IMR-90 (cell line): ENCODE results near the gene NSA2. TPM values are rescaled to one million over a fixed set of nuclear protein-coding genes. Genes with fewer than 3 reads are reported as not detected.
A peak's percentile ranks its signal among the peaks of the same experiment; 100 is the strongest.

Experiments
- ATAC-seq: fragments of 200-7000 bp; cut with Tn5 transposase; 2 replicates; pipeline ENCODE4 v1.9.1; 2020; ENCODE audit warnings: low read depth, mild to moderate bottlenecking, moderate library complexity
- BruUV-seq: library from RNA; stranded (reverse); fragments of 400-500 nt; replicated peaks from 2 replicates; lab custom pipeline; 2021; lab: Mats Ljungman, UMichigan
- CTCF ChIA-PET: fragments of 300-600 bp; formaldehyde crosslinking; extraction: SDS; loops from one replicate; lab custom pipeline; 2021; ENCODE audit warnings: antibody characterized with exemption; lab: Yijun Ruan, JAX
- POLR2A ChIA-PET: fragments of 300-600 bp; sonication (Branson Sonifier 250); formaldehyde crosslinking; loops from one replicate; lab custom pipeline; 2022; ENCODE audit warnings: antibody characterized with exemption; ENCODE audit not compliant: unreplicated experiment; lab: Charles Lee
- DNase-seq: peaks from one replicate; pipeline ENCODE4 v3.0.0; 2013
- H2AFZ ChIP-seq: replicated peaks from 2 replicates; pipeline ENCODE3; 2013; ENCODE audit warnings: low read length, mild to moderate bottlenecking; ENCODE audit not compliant: poor library complexity
- H2AK5ac ChIP-seq: 2 replicates; pipeline ENCODE4 v1.6.1; 2013; ENCODE audit warnings: low read depth, low read length, inconsistent platforms
- H2AK9ac ChIP-seq: replicated peaks from 2 replicates; pipeline ENCODE3; 2013; ENCODE audit warnings: mild to moderate bottlenecking, low read depth, low read length, moderate library complexity; ENCODE audit not compliant: poor library complexity
- H2BK120ac ChIP-seq: 2 replicates; pipeline ENCODE4 v1.6.1; 2013; ENCODE audit warnings: low read depth, low read length, inconsistent platforms
- H2BK15ac ChIP-seq: 3 replicates; pipeline ENCODE4 v1.6.1; 2013; ENCODE audit warnings: low read depth, low read length, inconsistent platforms
- H2BK20ac ChIP-seq: 2 replicates; pipeline ENCODE4 v1.6.1; 2013; ENCODE audit warnings: low read depth, mild to moderate bottlenecking, inconsistent platforms, low read length, moderate library complexity
- H2BK5ac ChIP-seq: 2 replicates; pipeline ENCODE4 v1.6.1; 2013; ENCODE audit warnings: mild to moderate bottlenecking, low read depth, low read length, inconsistent platforms; ENCODE audit not compliant: poor library complexity, severe bottlenecking
- H3K14ac ChIP-seq: replicated peaks from 2 replicates; pipeline ENCODE4 v1.6.1; 2013; ENCODE audit warnings: low read depth, low read length, inconsistent platforms
- H3K18ac ChIP-seq: 2 replicates; pipeline ENCODE4 v1.6.1; 2013; ENCODE audit warnings: low read depth, low read length, control low read depth
- H3K23ac ChIP-seq: 2 replicates; pipeline ENCODE4 v1.6.1; 2013; ENCODE audit warnings: low read depth, low read length, inconsistent platforms
- H3K27ac ChIP-seq: 2 replicates; pipeline ENCODE4 v1.5.1; 2013; ENCODE audit warnings: mild to moderate bottlenecking, control low read depth, low read length; ENCODE audit not compliant: insufficient read depth
- H3K27me3 ChIP-seq: 2 replicates; pipeline ENCODE4 v1.6.1; 2013; ENCODE audit warnings: low read length; ENCODE audit not compliant: control insufficient read depth, insufficient read depth
- H3K36me3 ChIP-seq: 2 replicates; pipeline ENCODE4 v1.6.1; 2013; ENCODE audit warnings: low read length, mixed read lengths; ENCODE audit not compliant: control insufficient read depth, insufficient read depth
- H3K4ac ChIP-seq: 2 replicates; pipeline ENCODE4 v1.6.1; 2013; ENCODE audit warnings: low read depth, low read length, inconsistent platforms
- H3K4me1 ChIP-seq: 2 replicates; pipeline ENCODE4 v1.6.1; 2013; ENCODE audit warnings: low read length, mixed read lengths; ENCODE audit not compliant: control insufficient read depth, insufficient read depth
- H3K4me2 ChIP-seq: 2 replicates; pipeline ENCODE4 v1.6.1; 2013; ENCODE audit warnings: low read depth, mild to moderate bottlenecking, control low read depth, low read length, moderate library complexity
- H3K4me3 ChIP-seq: 2 replicates; pipeline ENCODE4 v1.5.1; 2013; ENCODE audit warnings: low read depth, mild to moderate bottlenecking, control low read depth, low read length, moderate library complexity; ENCODE audit not compliant: insufficient read depth
- H3K56ac ChIP-seq: 2 replicates; pipeline ENCODE4 v1.6.1; 2013; ENCODE audit warnings: low read length, inconsistent platforms; ENCODE audit not compliant: insufficient read depth; ENCODE audit errors: extremely low read depth
- H3K79me1 ChIP-seq, 2 experiments: 2 replicates each; pipeline ENCODE4 v1.6.1; 2013; ENCODE audit warnings: low read length in 2 of 2, inconsistent platforms in 1 of 2, low read depth in 1 of 2
- H3K9ac ChIP-seq: 2 replicates; pipeline ENCODE4 v1.6.1; 2013; ENCODE audit warnings: low read depth, low read length, control low read depth
- H3K9me1 ChIP-seq: 2 replicates; pipeline ENCODE4 v1.6.1; 2013; ENCODE audit warnings: low read length, inconsistent platforms; ENCODE audit not compliant: insufficient read depth
- H3K9me3 ChIP-seq: 2 replicates; pipeline ENCODE4 v1.6.1; 2013; ENCODE audit warnings: low read length; ENCODE audit not compliant: control insufficient read depth, insufficient read depth
- H4K20me1 ChIP-seq: 2 replicates; pipeline ENCODE4 v1.6.1; 2013; ENCODE audit warnings: low read length, inconsistent platforms; ENCODE audit not compliant: insufficient read depth
- H4K5ac ChIP-seq: 2 replicates; pipeline ENCODE4 v1.6.1; 2013; ENCODE audit warnings: mild to moderate bottlenecking, low read depth, low read length, control low read depth
- H4K8ac ChIP-seq, 2 experiments: 2 replicates each; pipeline ENCODE4 v1.6.1; 2013; ENCODE audit warnings: low read depth in 2 of 2, low read length in 2 of 2, control low read depth in 1 of 2, inconsistent platforms in 1 of 2
- H4K91ac ChIP-seq: 2 replicates; pipeline ENCODE4 v1.6.1; 2013; ENCODE audit warnings: low read depth, low read length, inconsistent platforms; ENCODE audit not compliant: insufficient read depth
- CHD1 ChIP-seq: IDR thresholded peaks from 2 replicates; pipeline ENCODE4 v1.6.1; 2012; ENCODE audit warnings: low read depth, low read length, improper control_type of control experiment
- MAFK ChIP-seq: IDR thresholded peaks from 2 replicates; pipeline ENCODE4 v1.6.1; 2012; ENCODE audit warnings: low read depth, low read length, improper control_type of control experiment
- MAZ ChIP-seq: IDR thresholded peaks from 2 replicates; pipeline ENCODE4 v1.6.1; 2012; ENCODE audit warnings: low read depth, mild to moderate bottlenecking, low read length, improper control_type of control experiment, moderate library complexity, borderline replicate concordance
- MXI1 ChIP-seq: IDR thresholded peaks from 2 replicates; pipeline ENCODE4 v1.6.1; 2012; ENCODE audit warnings: low read depth, mild to moderate bottlenecking, low read length, moderate library complexity, borderline replicate concordance
- RAD21 ChIP-seq: IDR thresholded peaks from 2 replicates; pipeline ENCODE4 v1.6.1; 2012; ENCODE audit warnings: low read length, improper control_type of control experiment
- SMC3 ChIP-seq: fragments of 150-350 bp; IDR thresholded peaks from 2 replicates; pipeline ENCODE4 v1.6.1; 2016; ENCODE audit warnings: low read depth, mild to moderate bottlenecking, antibody characterized with exemption, low read length, moderate library complexity
- WGBS, 2 experiments: methylation state at CpG; one replicate each; pipeline versions ENCODE4 v1.1.5 to v1.1.7; 2013; ENCODE audit warnings: missing lambda C conversion rate in 2 of 2; ENCODE audit not compliant: insufficient read length in 1 of 2; ENCODE audit errors: extremely low coverage in 2 of 2; 5-methylcytosine and 5-hydroxymethylcytosine counted together
- dilution Hi-C: fragments of 300-500 bp; cut with HindIII; formaldehyde crosslinking; loops from one replicate; pipeline ENCODE4 v1.14.3; 2018; ENCODE audit warnings: low sequenced_read_pairs; ENCODE audit not compliant: unreplicated experiment
- in situ Hi-C: fragments of 300-500 bp; cut with MboI; formaldehyde crosslinking; loops from 3 replicates; pipeline ENCODE4 v1.14.3; 2019; ENCODE audit warnings: low sequenced_read_pairs, inconsistent platforms, mixed read lengths
- intact Hi-C: fragments of 100-400 bp; cut with micrococcal nuclease; formaldehyde crosslinking; loops from 2 replicates; pipeline ENCODE4 v1.10.0; 2022
- polyA plus RNA-seq, 3 experiments: library from polyadenylated mRNA; depleted of rRNA; stranded (reverse); fragments of >200 nt; gene quantifications; 2 replicates each; pipeline ENCODE4 v1.2.3, GENCODE V29; 2012; ENCODE audit warnings: low replicate concordance in 1 of 3
- total RNA-seq: library from RNA; depleted of rRNA; stranded (reverse); fragments of >200 nt; gene quantifications from 2 replicates; pipeline ENCODE4 v1.2.3, GENCODE V29; 2012
- TF ChIP-seq, protein P1 (sequence below): conservative IDR thresholded peaks from 2 replicates; pipeline ENCODE4 v1.5.1; 2012; ENCODE audit warnings: mild to moderate bottlenecking, low read depth, low read length, improper control_type of control experiment

Gene NSA2
- total and polyA plus RNA-seq, 2 of the 4 experiments (the other 2 are of a cell fraction), result 5.4 to 33.9 TPM

GRCh38 chr5:74766418-74766848 lies 616 bp upstream of the NSA2 start:
- Histone ChIP-seq H3K27ac (peak overlapping the region; percentile 67), H3K36me3 (peaks cover 4% of the 10 kb centered on the region; the same call in 1 of the 2 replicates), H2BK20ac (no peak overlapping the region), H4K91ac (no peak overlapping the region), H3K4ac (peak overlapping the region; percentile 76), H4K5ac (peak overlapping the region; percentile 50; the same call in 1 of the 2 replicates), H3K79me1 (peaks cover 19 to 41% of the 10 kb centered on the region in 2 experiments), H2AK5ac (peak overlapping the region; percentile 23; the same call in 1 of the 2 replicates), H3K18ac (no peak overlapping the region), H3K9ac (peak overlapping the region; percentile 74), H2BK120ac (no peak overlapping the region), H3K23ac (peak overlapping the region; percentile 84; the same call in 1 of the 2 replicates), H2BK15ac (no peak overlapping the region), H4K20me1 (no peaks in the 10 kb centered on the region), H3K4me3 (peak overlapping the region; percentile 82), H2BK5ac (peak overlapping the region; percentile 61), H3K27me3 (no peaks in the 10 kb centered on the region), H2AFZ (peak overlapping the region; percentile 99), H3K14ac (0 out of 2 replicates have a peak overlapping the region, but pooled peaks have one; percentile 19), H3K9me3 (no peaks in the 10 kb centered on the region), H4K8ac (peak overlapping the region; percentile 61 to 93), H3K4me2 (peak overlapping the region; percentile 98), H3K4me1 (peaks cover 7% of the 10 kb centered on the region), H3K9me1 (no peaks in the 10 kb centered on the region), H3K56ac (peak overlapping the region; percentile 82), H2AK9ac (peak overlapping the region; percentile 93)
- dilution Hi-C loops, result no loop called here
- in situ Hi-C loops, result loop anchor here (25.0 kb wide), 1 partner anchor 596 kb away; no protein-coding TSS in a partner anchor
- WGBS, 2 experiments, result 0% methylated on average over 1 of the region's 10 CpGs; no CpG with 5 or more reads in 1 of the 2 experiments
- peak; percentile 38 for ATAC-seq
- intact Hi-C loops, result loop anchor here (2.0 kb wide), 2 partner anchors 284 to 498 kb away; no protein-coding TSS in a partner anchor
- TF ChIP-seq MAZ (no peak), CHD1 (no peak), MXI1 (no peak), SMC3 (peak; percentile 32; the same call in 1 of the 2 replicates), MAFK (peak; percentile 64), RAD21 (peak; percentile 30; the same call in 1 of the 2 replicates)
- TF ChIP-seq, protein P1, sequence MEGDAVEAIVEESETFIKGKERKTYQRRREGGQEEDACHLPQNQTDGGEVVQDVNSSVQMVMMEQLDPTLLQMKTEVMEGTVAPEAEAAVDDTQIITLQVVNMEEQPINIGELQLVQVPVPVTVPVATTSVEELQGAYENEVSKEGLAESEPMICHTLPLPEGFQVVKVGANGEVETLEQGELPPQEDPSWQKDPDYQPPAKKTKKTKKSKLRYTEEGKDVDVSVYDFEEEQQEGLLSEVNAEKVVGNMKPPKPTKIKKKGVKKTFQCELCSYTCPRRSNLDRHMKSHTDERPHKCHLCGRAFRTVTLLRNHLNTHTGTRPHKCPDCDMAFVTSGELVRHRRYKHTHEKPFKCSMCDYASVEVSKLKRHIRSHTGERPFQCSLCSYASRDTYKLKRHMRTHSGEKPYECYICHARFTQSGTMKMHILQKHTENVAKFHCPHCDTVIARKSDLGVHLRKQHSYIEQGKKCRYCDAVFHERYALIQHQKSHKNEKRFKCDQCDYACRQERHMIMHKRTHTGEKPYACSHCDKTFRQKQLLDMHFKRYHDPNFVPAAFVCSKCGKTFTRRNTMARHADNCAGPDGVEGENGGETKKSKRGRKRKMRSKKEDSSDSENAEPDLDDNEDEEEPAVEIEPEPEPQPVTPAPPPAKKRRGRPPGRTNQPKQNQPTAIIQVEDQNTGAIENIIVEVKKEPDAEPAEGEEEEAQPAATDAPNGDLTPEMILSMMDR, result peak; percentile 45
- DNase-seq, result peak; percentile 64
- ChIA-PET CTCF (interaction anchor here (1.7 kb wide), 1 partner anchor 17 kb away, joined by 5 read pairs; no protein-coding TSS in a partner anchor), POLR2A (interaction anchor here (0.6 kb wide), 1 partner anchor 189 kb away, joined by 3 read pairs; no protein-coding TSS in a partner anchor)
- no TSS peak for BruUV-seq
